DMS153 treated with DMSO at 0.1 percent for 48 hours (cell line): ENCODE data around the gene PRKCD.

Experiments
- DNase-seq: peaks from one replicate; lab custom pipeline; 2025; ENCODE audit not compliant: unreplicated experiment; lab: John Stamatoyannopoulos, UW

PRKCD gene

GRCh38 chr3:53188720-53189119, 27.7 kb downstream of the PRKCD start:
- DNase-seq, result no peak

GRCh38 chr3:53189276-53189675, 28.3 kb downstream of the PRKCD start:
- DNase-seq, result no peak

GRCh38 chr3:53190659-53191058, 29.6 kb downstream of the PRKCD start:
- DNase-seq, result no peak

GRCh38 chr3:53191836-53192480, 30.9 kb downstream of the PRKCD start:
- DNase-seq, result no peak

- DNase-seq, result no peak
Measured at GRCh38 chr3:53192608-53193007, 31.6 kb downstream of the PRKCD start.

GRCh38 chr3:53193466-53194209, 32.6 kb downstream of the PRKCD start:
- no peak for DNase-seq

- no peak for DNase-seq
Measured at GRCh38 chr3:53194210-53195065, 33.4 kb downstream of the PRKCD start.

GRCh38 chr3:53195066-53195450, 34.0 kb downstream of the PRKCD start:
- DNase-seq, result no peak

- no peak for DNase-seq
Measured at GRCh38 chr3:53195602-53196574, 34.9 kb downstream of the PRKCD start.

GRCh38 chr3:53196575-53197407, 35.8 kb downstream of the PRKCD start:
- no peak for DNase-seq

GRCh38 chr3:53198256-53198977, 37.4 kb downstream of the PRKCD start:
- no peak for DNase-seq

- no peak for DNase-seq
Measured at GRCh38 chr3:53198996-53199395, 38.0 kb downstream of the PRKCD start.

GRCh38 chr3:53199834-53200233, 38.8 kb downstream of the PRKCD start:
- DNase-seq, result no peak

GRCh38 chr3:53200501-53201498, 39.8 kb downstream of the PRKCD start:
- no peak for DNase-seq

GRCh38 chr3:53202331-53203015, 41.5 kb downstream of the PRKCD start:
- DNase-seq, result no peak

GRCh38 chr3:53211706-53212702, 51.0 kb downstream of the PRKCD start:
- no peak for DNase-seq
